ENCODE measurements around the gene CNGB1.
"Not testable (repeated sequence)": the region's sequence is repeated elsewhere in the genome, so short reads cannot be mapped to it uniquely, and the experiment has no call there.

CNGB1 gene

DNA sequence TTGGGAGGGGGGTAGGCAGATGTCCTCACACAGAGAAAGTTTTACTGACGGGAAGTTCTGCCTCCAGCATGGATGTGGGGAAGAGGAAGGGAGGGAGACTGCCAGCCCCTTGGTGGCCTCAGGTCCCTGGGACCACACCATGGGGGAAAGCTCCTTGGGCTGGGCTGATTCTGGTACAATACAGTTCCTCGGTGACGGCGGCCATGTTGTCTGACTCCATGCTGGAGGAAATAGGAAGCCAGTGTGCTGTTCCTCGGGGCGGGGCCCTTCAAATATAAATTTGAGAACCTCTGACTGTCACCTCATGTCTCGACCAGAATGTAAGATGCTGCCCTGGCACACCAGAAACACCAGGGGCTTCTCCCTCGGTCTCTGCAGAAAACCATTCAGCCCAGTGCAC lies 66.8 kb downstream of the CNGB1 start:
- no peak for DNase-seq (ENCODE audit: low read depth in 2 of 2)

DNA sequence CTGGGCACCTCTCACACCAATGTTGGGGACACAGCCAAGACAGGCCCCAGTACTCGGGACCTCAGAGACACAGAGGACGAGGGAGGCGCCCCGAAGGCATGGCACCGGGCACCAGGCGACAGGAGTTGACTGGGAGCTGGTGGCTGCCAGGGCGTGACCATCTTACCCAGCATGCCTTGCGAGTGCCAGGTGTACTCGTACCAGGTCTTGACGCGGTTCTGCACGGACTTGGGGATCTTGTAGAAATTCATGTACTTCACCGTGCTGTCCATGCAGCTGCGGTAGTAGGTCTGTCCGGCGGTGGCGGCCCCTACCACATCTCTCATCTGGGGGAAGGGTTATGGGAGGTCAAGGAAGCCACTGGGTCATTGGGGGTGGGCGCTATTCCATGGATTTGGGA lies 67.3 kb downstream of the CNGB1 start:
- DNase-seq (ENCODE audit: low read depth in 2 of 2), result no peak

DNA sequence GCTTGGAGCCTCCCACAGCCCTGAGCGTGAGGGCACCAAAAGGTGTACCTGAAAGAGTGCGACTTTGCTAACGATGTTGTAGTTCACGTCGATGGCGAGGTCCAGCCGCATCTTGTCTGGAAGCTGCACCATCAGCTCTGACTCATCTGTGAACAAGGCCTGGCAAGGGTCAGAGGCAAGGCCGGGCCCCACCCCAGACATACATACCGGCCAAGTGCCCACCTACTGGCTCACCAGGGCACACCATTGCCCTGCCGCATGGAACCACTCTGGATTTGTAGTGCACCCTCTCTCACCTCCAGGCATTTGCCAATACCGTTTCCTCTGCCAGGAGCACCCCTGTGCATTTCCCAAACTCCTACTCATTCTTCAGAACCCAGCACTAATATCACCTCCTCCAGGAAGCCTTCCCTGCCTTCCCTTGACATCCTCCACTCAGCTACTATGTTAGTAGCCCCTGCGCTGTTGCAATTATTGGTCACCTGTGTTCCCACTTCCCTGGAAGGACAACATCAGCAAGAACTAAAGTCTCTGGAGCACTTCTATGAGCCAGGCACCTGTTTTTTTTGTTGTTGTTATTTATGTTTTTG lies 69.4 kb downstream of the CNGB1 start:
- DNase-seq (ENCODE audit: low read depth in 2 of 2), result no peak

DNA sequence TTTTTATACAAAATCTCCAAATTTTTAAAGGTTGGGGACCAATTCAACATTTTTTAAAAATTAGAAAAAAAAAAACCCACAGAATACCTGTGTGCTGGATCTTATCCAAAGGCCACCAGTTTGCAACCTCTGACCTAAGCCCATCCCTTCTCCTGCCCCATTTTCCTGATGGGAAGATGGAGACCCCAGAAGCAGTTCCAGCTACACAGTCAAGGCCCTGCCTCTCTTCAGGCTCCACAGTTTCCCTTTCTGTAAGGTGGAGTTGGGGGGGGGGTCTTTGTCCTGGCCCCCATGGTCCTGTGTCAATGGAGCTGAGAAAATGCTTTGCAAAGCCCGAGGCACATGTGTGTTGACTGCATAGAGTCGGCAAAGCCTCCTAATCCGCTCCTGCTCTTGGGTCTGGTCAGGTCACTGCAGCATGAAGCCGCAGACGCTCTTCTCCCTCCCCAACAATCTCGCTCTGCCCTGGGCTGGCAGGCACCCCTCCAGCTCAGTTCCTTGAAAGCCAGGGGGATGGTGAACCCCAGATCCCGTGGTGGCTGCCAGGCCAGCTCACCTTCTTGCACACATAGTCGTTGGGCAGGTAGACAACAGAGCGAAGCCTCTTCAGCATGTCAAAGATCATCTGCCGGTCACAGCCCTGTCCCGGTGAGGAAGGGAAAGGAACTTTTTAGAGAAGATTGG lies 70.0 kb downstream of the CNGB1 start:
- no peak for DNase-seq (ENCODE audit: low read depth in 2 of 2)

DNA sequence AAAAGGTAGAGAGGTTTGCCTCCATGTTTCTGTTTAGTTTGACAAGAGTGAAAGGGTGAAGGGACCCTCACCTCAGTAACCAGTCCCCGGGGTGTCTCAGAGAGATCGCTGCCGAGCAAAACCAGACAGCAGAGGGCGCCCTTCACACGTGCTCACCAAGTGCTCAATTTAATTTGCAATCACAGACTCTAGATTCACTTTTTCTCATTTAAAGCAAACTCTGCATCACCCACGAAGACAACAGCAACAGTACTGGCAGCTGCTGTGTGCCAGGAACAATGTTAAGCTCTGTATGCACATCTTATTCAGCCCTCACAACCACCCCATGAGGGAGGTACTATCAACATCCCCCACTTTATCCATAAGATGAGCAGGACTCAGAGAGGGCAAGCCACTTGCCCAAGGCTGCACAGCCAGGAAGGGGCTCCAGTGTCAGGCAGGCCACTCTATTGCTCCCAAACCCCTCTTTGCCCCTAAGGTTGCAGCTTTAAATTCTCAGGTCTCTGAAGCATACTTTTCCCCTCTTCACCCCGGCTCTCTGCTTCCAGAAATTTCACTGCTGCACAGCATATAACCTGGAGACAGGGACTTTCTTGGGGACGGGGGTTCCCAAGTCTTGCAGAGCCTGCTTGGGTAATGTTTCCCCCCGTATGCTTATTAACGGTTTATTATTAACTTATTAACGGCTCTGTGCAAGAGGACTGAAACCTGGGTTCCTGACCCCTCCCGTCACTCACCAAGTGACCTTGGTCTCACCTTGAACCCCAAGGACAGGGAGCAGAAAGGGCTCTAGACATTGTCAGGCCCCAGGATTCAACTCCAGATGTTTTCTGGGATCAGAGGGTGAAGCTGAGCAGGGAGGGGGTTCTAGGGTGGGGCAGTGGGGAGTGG lies 70.9 kb downstream of the CNGB1 start:
- DNase-seq (ENCODE audit: low read depth in 2 of 2), result peak; percentile 68 to 75

DNA sequence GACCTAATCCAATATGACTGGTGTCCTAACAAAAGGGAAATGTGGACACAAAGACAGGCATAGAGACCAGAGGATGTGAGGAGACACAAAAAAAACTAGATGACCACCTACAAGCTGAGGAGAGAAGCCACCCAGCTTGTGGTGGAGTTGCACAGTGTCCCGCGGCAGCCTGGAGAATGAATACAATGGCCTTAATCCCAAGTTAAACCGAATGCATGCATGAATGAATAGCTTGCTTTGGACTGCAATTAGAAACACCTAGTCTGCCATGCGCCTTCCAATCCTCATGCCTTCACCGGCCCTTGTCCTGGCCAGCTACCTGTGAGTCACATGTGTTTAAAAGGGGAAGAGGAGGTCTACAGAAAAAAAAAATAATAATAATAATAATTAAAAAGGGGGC lies 72.0 kb downstream of the CNGB1 start:
- DNase-seq (ENCODE audit: low read depth in 2 of 2), result no peak

DNA sequence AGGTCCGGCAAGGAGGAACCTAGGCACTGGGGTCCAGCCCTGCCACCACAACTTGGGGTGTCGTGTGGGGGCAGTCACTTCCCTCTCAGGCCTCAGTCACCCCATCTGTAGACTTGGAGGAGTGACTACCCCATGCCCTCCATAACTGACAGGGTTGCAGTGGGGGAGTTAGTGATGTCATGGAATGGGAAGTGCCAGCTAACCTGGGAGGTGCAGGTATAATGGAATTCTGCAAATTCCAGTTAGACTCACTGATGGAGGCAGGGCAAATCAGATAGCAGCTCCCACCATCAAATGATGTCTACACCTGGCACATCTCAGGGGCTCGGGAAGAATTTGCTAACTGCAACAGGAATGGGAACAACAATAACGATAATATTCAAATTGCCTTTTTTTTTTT lies 72.9 kb downstream of the CNGB1 start:
- DNase-seq (ENCODE audit: low read depth in 2 of 2), result no peak

DNA sequence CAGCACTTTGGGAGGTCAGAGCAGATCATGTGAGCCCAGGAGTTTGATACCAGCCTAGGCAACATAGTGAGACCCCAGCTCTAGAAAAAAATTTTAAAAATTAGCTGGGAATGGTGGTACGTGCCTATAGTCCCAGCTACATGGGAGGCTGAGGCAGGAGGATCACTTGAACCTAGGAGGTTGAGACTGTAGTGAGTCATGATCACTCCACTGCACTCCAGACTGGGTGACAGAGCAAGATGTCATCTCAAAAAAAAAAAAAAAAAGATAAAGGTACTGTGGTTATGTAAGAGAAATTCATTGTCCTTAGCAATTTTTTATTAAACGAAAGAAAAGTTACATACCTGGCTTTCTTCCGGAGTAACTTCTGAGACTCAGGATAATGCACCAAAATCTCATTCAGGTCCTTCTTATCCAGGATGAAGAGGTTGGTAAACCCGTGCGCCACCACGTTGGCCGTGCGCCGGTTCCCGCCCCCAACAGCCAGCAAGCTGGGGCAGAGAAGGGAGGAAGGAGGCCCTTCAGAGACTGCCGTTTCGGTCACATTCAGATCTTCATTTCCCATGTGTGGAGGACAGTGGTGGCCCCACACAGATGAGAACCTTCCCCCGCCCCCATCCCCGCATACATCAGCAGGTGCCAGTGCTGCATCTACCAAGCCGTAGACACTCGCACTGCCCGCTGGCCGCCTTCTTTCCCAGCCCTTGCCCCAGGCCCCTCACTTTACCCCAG lies 73.7 kb downstream of the CNGB1 start:
- no peak for DNase-seq (ENCODE audit: low read depth in 2 of 2)

DNA sequence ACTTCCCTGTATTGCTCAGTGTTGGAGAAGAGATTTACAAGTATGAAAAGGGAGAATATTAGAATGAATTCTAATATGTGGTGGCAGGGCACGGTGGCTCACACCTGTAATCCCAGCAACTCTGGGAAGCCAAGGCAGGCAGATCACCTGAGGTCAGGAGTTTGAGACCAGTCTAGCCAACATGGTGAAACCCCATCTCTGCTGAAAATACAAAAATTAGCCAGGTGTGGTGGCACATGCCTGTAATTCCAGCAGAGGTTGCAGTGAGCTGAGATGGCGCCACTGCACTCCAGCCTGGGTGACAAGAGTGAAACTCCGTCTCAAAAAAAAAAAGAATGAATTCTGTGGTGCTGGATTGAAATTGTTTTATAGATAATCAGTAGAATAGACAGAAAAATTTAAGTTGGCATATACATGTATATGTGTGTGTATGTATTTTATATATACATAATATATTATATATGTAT lies 75.8 kb downstream of the CNGB1 start:
- not testable (repeated sequence) for DNase-seq (ENCODE audit: low read depth in 2 of 2)

DNA sequence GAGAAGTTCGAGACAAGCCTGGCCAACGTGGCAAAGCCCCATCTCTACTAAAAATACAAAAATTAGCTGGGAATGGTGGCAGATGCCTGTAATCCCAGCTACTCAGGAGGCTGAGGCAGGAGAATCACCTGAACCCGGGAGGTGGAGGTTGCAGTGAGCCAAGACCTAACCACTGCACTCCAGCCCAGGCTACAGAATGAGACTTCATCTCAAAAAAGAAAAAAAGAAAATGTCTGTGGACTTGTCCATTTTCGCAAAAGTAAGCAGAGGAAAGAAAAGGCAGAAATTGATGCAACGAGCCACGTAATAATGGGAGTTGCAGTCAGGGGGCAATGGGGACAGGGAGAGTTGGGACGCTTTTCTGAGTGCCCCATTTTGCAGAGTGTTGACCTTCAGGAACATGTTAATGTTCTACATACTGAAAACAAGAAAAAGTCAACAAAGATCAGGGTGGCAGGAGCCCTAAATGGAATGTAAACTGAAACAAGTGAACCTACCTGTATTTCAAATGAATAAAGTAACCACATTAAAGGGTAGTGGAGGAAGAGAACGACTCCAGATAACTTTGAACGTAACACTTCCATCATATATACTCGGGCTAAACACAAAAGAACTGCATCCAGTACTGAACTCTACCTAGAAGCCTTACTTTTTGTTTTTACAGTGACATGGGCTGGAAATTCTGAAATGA lies 76.4 kb downstream of the CNGB1 start:
- no peak for DNase-seq (ENCODE audit: low read depth in 2 of 2)

DNA sequence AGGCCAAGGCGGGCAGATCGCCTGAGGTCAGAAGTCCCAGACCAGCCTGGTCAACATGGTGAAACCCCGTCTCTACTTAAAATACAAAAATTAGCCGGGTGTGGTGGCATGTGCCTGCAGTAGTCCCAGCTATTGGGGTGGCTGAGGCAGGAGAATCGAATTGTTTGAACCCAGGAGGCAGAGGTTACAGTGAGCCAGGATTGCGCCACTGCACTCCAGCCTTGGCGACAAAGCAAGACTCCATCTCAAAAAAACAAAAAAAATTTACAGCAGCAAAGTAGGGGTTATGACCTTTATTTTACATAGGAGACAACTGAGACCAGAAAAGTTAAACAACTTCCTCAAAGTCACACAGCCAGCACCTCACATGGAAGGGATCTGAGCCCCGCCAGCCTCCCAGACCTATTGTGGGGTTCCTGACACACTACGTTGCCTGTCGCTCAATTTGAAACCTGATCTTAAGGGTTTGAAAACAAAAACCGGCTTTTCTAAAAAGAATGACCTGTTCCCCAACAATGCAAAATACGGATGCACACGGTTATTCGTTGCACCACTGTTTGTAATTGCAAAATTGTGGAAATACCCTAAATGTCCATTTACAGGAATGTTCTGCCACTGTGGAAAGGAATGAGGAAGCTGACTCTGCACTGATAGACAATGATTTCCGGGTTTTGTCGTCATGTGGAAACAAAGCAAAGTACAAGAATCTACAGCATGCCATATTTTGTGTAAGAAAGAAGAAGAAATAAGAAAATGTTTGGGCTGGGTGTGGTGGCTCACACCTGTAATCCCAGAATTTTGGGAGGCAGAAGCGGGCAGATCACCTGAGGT lies 77.2 kb downstream of the CNGB1 start:
- no peak for DNase-seq (ENCODE audit: low read depth in 2 of 2)

DNA sequence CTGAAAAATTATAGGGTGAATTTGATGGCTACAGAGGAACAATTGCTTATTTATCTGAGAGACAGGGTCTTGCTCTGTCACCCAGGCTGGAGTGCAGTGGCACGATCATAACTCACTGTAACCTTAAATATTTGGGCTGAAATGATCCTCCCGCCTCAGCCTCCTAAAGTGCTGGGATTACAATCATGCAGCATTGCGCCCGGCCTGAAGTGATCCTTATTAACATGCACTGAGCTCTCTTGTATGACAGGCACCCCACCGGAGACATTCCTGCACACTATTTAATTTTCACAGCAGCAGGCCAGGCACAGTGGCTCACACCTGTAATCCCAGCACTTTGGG lies 77.7 kb downstream of the CNGB1 start:
- DNase-seq (ENCODE audit: low read depth in 2 of 2), result no peak

DNA sequence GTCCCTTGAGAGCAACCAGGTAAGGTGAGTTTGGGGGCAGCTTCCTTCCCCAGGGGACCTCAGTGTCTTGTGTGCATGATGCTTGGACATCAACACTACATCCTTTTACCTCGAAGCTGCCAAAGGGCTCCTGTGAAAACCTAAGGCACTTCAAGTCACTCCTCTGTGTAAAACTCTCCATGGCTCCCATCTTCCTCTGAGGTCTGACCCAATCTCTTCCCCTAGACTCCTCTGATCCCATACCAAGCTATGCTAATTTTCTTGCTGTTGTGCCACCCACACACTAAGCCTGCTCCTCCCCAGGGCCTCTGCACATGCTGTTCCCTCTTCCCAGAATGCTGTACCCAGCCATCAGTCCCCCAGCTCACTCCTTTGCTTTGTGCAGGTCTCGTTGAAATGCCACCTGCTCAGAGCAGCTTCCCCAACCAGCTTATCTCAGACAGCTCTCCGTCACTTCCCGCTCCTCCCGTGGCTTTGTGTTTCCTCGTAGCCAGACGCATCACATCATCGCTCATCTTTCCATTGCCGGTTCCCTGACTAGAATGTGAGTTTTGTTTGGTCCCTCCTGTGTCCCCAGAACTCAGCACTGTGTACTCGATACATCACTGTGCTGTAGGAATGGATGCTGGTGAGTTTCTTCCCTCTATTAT lies 78.4 kb downstream of the CNGB1 start:
- DNase-seq (ENCODE audit: low read depth in 2 of 2), result no peak

DNA sequence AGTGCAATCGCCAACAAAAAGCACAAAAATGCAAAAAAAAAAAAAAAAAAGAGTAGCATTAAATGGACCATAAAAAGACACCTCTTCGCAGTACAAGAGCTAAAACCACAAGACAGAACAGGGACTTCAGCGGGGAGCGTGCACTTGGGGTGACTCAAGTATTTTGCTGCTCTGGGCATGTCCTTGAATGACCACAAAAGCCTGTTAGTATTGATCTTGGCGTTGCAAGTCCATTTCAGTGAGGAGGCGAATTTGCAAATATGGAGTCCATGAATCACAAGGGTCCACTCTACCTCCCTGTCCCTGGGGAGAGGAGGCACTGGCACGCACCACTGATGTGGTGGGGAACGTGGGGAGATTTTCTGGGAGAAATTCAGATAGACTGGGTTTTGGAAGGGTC lies 78.9 kb downstream of the CNGB1 start:
- no peak for DNase-seq (ENCODE audit: low read depth in 2 of 2)

DNA sequence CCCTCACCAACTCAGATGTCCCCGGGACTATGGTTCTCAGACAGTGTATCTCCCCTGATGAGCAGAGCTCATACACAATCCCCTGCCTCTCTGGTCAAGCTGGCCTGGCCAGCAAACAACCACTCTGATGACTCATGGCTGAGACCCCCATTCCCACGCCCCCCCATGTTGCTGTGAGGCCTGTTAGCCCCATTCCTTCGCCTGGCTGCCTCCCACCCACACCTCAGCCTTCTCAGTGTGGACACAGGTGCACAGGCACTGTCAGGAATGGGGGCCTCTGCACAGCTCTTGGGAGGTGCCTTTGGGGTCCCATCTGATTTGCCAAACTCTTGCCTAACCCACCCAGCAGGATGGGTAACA lies 80.2 kb downstream of the CNGB1 start:
- no peak for DNase-seq (ENCODE audit: low read depth in 2 of 2)

DNA sequence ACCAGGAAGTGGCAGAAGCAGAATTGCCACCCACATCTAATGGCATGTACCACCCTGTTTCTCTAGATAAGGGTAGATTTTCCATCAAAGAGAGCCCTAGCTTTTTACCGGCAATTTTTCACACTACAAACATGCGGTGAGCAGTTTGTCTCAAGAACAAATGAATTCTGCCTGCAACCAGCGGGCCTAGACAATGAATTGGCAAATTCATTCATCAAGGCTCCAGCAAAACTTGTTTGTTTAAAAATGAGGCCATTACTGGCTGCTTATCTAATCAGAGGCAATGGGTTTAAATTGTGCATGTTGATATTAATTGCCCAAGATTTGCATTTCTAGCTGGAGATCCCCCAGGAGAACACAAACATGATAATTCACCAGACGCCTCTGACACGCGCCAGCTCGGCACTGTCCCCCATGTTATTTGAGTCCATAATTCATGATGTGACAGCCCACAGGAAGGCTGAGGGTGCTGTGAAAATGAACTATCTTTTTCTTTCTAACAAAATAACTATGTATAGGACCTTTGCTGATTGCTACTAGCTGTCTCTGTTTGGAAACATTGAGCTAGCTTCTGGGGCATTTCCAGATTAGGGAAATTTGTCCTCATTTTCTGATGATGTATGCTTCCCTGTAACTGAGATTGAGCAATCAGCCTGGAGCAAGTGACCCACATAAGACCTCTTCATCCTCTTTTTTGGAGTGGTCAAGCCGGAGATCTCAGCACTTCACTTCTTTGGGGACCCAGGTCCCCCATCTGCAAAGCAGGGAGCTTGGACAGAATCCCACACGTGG lies 80.8 kb downstream of the CNGB1 start:
- no peak for DNase-seq (ENCODE audit: low read depth in 2 of 2)

DNA sequence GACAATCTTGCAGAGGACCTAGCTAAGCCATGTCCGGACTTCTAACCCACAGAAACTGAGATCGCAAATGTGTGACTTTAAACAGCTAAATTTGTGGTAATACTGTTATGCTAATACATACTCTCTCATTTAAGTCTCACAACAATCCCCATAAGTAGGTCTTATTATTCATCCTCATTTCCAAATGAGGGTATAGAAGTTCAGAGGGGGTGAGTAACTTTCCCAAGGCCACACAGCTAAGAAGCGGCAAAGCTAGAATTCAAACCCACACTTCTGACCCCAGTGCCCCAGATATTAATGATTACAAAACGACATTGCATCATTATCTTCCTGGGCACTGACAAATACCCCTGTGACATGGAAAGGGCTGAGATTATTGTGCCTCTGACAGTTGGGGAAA lies 81.4 kb downstream of the CNGB1 start:
- no peak for DNase-seq (ENCODE audit: low read depth in 2 of 2)

DNA sequence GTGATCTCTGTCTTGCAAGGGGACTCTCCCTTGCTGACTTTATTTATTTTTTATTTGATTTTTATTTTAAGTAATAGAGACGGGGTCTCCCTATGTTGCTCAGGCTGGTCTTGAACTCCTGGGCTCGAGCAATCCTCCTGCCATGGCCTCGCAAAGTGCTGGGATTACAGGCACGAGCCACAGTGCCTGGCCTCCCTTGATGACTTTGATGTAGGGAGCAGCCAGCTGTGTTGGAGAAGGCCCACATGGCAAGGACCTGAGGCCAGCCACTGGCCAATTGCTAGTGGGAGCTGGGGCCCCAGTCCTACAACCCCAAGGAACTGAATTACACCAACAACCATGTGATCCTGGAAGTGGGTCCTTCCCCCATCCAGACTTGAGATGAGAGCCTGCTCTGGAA lies 81.8 kb downstream of the CNGB1 start:
- no peak for DNase-seq (ENCODE audit: low read depth in 2 of 2)

DNA sequence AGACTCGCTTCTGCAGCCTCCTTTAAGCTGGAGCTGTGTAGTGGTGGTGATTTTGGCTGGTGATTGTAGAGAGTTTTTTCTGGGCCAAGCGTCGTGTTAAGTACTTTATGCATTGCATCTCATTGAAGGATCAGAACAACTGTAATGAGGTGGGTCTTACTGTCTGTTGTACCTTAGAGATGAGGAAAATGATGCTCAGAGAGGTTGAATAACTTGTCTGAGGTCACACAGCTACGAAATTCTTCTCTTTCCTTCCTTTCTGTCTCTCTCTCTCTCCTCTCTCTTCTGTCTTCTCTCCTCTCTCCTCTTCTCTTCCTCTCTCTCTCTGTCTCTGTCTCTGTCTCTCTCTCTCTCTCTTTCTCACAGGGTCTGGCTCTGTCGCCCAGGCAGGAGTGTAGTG lies 82.8 kb downstream of the CNGB1 start:
- no peak for DNase-seq (ENCODE audit: low read depth in 2 of 2)

DNA sequence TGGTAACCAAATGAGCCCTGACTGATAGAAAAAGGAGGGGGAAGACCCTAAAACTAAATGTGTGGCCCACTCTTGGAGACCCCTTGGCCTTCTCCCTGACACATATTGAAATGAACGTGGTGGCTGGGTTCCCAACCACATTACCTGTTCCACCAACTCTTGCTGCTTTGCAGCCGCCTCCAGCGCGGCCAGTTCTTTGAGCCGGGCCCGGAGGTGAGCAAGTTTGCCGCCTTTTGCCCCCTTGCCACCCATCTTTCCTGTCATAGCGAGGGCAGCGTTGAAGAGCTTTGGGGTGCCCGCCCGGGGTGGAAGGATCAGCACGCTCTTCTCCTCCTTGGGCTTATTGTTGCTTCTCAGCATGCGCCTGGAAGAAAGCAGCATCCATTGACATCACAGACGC lies 83.2 kb downstream of the CNGB1 start:
- no peak for DNase-seq (ENCODE audit: low read depth in 2 of 2)

All from stimulated activated CD4-positive, alpha-beta T cell treated with anti-CD3 and anti-CD28 coated beads, Interleukin-1b, Interleukin-23, amount 100 ng/mL, for 4 hours (primary cell).